Suppressor macrophage (primary cell): ENCODE data around the gene PLG.
"Not testable (repeated sequence)": the region's sequence is repeated elsewhere in the genome, so short reads cannot be mapped to it uniquely, and the experiment has no call there.

Source experiments
- DNase-seq, 4 experiments: peaks; one replicate each; pipeline ENCODE4 v3.0.0-alpha.2; 2020 to 2022

PLG gene

DNA sequence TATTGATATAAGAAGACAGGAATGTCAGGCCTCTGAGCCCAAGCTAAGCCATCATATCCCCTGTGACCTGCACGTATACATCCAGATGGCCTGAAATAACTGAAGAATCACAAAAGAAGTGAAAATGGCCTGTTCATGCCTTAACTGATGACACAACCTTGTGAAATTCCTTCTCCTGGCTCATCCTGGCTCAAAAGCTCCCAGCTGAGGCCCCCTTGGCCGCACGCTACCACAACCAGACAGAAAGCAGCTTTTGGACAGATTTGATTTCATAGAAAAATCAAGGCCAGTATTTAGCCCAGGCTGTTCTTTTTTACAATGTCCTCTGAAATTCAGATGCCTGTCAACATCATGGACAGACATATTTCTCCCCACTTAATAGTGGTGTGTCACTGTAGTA, 78.6 kb downstream of the PLG start:
- not testable (repeated sequence) for DNase-seq

- no peak for DNase-seq
These were observed 79.3 kb downstream of the PLG start for GRCh38 chr6:160781298-160781697.

GRCh38 chr6:160782228-160782627, 80.2 kb downstream of the PLG start:
- no peak for DNase-seq

- no peak for DNase-seq
These were observed 81.7 kb downstream of the PLG start for GRCh38 chr6:160783741-160784140.

DNA sequence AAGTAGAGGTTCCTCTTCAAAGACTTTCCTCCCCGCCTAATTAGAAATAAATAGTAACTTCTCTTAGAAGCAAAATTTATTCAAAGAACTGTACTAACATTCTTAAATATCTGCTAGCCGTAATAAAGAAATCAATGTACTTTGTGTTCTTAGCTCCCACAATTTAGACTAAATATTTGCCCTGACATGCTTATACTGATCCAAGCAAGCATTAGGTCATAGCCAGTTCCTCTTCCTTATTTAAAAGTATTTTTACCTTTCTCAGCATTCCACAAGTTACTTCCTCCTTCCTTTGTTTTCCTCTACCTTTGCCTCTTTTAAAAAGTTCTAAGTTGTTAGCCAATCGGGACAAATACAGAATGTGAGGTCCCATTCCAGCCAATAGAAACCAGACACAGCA, 86.1 kb downstream of the PLG start:
- DNase-seq, result not testable (repeated sequence)

- no peak for DNase-seq
These were observed 86.8 kb downstream of the PLG start for GRCh38 chr6:160788806-160789205.

DNA sequence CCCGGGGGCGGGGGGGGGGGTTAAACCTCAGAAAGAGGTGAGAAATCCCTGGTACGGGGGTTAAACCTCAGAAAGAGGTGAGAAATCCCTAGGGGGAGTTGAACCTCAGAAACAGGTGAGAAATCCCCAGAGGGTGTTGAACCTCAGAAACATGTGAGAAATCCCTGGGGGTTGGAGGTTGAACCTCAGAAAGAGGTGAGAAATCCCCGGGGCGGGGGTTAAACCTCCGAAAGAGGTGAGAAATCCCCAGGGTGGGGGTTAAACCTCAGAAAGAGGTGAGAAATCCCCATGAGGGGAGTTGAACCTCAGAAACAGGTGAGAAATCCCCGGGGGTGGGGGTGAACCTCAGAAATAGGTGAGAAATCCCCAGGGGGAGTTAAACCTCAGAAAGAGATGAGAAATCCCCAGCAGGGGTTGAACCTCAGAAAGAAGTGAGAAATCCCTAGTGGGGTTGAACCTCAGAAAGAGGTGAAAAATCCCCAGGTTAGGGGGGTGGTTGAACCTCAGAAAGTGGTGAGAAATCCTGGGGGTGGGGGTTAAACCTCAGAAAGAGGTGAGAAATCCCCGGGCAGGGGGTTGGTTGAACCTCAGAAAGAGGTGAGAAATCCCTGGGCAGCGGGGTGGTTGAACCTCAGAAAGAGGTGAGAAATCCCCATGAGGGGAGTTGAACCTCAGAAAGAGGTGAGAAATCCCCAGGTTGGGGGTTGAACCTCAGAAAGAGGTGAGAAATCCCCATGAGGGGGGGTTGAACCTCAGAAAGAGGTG, 87.4 kb downstream of the PLG start:
- DNase-seq, result no peak

- DNase-seq, result no peak
These were observed 88.2 kb downstream of the PLG start for GRCh38 chr6:160790028-160790792.

DNA sequence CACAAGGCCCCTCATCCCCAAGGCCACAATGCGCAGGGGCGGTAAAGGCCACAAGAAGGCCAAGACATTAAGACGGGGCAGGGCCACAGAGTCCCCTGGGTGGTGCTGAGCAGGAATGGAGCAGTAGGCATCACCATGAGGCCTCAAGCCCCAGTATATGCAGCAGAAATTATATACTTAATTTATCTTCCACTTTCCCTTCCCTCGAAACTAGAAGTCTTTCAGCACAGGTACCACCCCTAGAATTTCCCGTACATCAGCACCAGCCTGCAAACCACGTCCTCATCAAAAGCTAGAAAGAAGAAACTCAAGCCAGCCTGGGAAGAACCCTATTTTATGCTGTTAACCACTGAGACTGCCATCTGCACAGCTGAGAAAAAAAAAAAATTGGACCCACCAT, 89.4 kb downstream of the PLG start:
- DNase-seq, result no peak

GRCh38 chr6:160791981-160792418, 90.0 kb downstream of the PLG start:
- DNase-seq, result no peak

GRCh38 chr6:160792708-160793107, 90.7 kb downstream of the PLG start:
- DNase-seq, result no peak

DNA sequence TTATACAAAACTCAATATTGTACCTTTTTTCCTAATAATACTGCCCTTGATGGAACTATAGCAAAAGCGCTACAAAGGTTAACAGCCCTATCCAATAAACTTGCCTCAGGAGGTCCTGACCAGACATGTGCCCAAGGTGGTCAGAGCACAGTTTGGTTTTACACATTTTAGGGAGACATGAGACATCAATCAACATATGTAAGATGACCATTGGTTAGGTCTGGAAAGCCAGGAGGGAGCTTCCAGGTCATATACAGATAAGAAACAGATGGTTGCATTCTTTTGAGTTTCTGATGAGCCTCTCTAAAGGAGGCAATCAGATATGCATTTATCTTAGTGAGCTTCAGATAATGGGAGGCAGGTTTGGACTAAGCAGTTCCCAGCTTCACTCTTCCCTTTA, 91.6 kb downstream of the PLG start:
- no peak for DNase-seq

GRCh38 chr6:160795721-160796120, 93.7 kb downstream of the PLG start:
- DNase-seq, result no peak

GRCh38 chr6:160798625-160799024, 96.6 kb downstream of the PLG start:
- DNase-seq, result no peak

DNA sequence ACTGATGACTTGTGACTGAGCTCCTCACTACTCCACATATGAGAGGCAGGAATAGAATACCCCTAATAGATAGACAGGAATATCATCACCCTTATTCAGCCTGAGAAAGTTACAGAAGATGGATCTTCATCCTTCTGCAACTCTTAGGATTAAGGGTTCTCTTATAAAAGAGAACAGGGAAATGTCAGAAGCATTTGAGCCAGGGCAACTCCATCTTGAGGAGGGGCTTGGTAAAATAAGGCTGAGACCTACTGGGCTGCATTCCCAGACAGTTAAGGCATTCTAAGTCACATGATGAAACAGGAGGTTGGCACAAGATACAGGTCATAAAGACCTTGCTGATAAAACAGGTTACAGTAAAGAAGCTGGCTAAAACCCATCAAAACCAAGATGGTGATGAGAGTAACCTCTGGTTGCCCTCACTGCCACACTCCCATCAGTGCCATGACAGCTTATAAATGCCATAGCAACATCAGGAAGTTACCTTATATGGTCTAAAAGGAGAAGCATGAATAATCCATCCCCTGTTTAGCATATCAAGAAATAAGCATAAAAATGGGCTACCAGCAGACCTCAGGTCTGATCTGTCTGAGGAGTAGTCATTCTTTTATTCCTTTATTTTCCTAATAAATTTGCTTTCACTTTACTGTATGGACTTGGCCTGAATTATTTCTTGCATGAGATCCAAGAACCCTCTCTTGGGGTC, 97.9 kb downstream of the PLG start:
- DNase-seq, result no peak

GRCh38 chr6:160801418-160801817, 99.4 kb downstream of the PLG start:
- no peak for DNase-seq

- DNase-seq, result not testable (repeated sequence)
These were observed 100.0 kb downstream of the PLG start for GRCh38 chr6:160802049-160802448.
